Fibroblast of skin of left biceps (primary cell): ENCODE measurements around the gene PCBP2.
"Not testable (repeated sequence)": the region's sequence is repeated elsewhere in the genome, so short reads cannot be mapped to it uniquely, and the experiment has no call there.

Source experiments
- DNase-seq, 2 experiments: peaks; one replicate each; pipeline ENCODE4 v3.0.0-alpha.2; 2013; ENCODE audit warnings: low read depth in 2 of 2

The PCBP2 gene

GRCh38 chr12:53451661-53452158 lies at the start of gene PCBP2:
PCBP2 (plus strand) TSS chr12:53452102; CDS start chr12:53454801, 2,699 bp downstream.
- peak; percentile 99 for DNase-seq

- not testable (repeated sequence) for DNase-seq
Observed at GRCh38 chr12:53402351-53402750, 49.6 kb upstream of the PCBP2 start.

GRCh38 chr12:53402871-53403270 lies 49.0 kb upstream of the PCBP2 start:
- no peak for DNase-seq

DNA sequence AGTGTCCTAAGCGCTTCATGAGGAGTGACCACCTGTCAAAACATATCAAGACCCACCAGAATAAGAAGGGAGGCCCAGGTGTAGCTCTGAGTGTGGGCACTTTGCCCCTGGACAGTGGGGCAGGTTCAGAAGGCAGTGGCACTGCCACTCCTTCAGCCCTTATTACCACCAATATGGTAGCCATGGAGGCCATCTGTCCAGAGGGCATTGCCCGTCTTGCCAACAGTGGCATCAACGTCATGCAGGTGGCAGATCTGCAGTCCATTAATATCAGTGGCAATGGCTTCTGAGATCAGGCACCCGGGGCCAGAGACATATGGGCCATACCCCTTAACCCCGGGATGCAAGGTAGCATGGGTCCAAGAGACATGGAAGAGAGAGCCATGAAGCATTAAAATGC lies 41.0 kb upstream of the PCBP2 start:
- DNase-seq, result no peak

DNA sequence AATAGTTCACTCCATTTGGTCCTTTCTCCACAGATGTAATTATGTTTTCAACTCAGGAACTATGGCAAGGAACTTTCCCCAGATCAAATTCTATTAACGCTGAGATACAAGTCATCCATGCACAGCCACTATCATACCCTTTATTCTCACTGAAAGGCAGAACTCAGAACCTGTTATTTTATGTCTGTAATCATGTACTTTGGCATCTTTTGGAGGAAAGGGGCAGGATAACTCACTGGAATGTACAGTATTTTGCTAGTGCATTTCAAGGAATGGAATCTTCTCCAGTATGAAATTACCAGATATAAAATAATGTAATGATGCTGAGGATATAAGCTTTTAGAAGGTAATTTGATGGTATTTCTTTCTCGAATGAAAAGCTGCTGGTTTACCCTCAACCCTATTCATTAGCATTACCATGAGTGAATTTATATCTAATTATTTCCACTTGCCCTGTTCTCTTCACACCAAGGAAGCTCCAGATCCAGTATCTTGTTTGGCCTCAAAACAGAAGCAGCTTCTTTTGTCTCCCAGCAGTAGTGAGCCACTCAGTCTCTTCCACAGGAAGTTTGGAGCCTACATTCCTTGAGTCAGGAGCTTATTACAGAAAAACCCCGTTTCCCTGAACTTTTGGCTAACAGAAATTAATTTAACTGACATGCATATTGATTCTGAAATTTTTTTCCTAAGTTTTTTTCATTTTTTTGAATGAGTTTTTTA lies 38.3 kb upstream of the PCBP2 start:
- no peak for DNase-seq

- no peak for DNase-seq
Observed at GRCh38 chr12:53414756-53415417, 37.0 kb upstream of the PCBP2 start.

GRCh38 chr12:53415752-53416389 lies 36.0 kb upstream of the PCBP2 start:
- DNase-seq, result not testable (repeated sequence)

- not testable (repeated sequence) for DNase-seq
Observed at GRCh38 chr12:53417291-53417816, 34.5 kb upstream of the PCBP2 start.

DNA sequence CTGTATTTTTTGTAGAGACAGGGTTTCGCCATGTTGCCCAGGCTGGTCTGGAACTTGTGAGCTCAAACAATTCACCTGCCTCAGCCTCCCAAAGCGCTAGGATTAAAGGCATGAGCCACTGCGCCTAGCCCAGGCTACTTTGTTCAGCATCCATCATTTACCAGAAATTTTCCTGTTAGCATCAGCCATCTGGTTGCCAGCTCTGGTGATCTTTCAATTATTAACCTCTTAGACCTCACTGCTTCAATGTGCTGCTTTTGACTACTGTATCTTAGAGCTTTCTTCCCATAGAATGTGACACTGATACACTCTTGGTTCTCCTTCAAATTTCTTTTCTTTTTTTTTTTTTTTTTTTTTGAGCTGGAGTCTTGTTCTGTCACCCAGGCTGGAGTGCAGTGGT lies 33.7 kb upstream of the PCBP2 start:
- no peak for DNase-seq

DNA sequence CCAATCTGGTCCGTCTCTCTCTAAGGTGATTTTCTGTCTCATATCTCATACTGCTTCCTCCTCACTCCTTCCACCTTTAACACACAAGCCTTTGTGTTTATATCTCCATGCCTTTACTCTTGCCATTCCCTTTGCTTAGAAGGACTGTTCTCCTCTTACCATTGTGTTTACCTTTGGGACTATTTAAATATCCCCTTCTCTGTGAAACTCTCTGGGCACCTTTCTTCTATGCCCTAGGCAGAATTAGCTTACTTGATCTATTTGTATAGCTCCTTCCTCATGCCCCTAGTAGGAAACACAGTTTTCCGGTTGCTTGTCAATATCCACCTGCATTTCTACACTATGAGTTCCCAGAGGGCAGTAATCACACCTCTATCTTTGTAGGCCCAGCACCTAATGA lies 32.1 kb upstream of the PCBP2 start:
- DNase-seq, result no peak

- DNase-seq, result not testable (repeated sequence)
Observed at GRCh38 chr12:53422247-53422646, 29.7 kb upstream of the PCBP2 start.

DNA sequence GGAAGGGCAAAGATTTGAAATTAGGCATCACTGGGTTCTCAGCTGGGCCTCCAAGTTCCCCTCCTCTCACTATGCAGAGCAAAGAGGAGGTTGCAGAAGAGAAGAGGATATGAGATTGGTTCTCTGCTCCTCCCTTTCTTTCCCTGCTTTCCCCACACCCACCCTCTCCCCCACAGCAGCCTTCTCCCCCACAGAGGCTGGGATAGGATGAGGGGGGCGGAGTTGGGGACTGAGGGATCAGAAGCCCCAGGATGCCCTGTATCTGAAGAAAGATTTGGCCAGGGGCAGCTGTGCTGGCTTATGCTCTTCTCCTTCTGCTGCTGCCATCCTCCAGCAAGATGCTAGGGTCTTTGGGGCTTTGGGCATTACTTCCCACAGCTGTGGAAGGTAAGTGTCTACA lies 28.3 kb upstream of the PCBP2 start, which contains the start of gene AMHR2:
Gene AMHR2, plus strand, starts transcription at position 259 of the 400 bp plus-strand sequence. Its CDS starts 80 bp downstream, at position 339.
- DNase-seq, result no peak

- DNase-seq, result no peak
Observed at GRCh38 chr12:53424626-53425514, 27.0 kb upstream of the PCBP2 start.

DNA sequence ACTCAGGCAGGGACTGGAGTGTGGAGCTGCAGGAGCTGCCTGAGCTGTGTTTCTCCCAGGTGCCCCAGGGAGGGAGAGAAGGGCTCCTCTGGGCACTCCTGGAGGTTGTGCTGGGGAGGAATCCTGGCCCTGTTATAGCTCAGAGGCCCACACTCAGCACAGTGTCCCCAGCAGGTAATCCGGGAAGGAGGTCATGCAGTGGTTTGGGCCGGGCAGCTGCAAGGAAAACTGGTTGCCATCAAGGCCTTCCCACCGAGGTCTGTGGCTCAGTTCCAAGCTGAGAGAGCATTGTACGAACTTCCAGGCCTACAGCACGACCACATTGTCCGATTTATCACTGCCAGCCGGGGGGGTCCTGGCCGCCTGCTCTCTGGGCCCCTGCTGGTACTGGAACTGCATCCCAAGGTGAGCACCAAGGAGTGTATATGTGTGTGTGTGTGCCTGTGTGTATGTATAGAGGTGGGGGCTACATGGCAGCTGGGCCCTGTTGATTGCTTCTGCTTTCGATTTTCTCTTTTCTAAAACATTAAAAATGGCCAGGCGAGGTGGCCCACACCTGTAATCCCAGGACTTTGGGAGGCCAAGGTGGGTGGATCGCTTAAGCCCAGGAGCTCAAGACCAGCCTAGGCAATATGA lies 26.3 kb upstream of the PCBP2 start:
- DNase-seq, result no peak

DNA sequence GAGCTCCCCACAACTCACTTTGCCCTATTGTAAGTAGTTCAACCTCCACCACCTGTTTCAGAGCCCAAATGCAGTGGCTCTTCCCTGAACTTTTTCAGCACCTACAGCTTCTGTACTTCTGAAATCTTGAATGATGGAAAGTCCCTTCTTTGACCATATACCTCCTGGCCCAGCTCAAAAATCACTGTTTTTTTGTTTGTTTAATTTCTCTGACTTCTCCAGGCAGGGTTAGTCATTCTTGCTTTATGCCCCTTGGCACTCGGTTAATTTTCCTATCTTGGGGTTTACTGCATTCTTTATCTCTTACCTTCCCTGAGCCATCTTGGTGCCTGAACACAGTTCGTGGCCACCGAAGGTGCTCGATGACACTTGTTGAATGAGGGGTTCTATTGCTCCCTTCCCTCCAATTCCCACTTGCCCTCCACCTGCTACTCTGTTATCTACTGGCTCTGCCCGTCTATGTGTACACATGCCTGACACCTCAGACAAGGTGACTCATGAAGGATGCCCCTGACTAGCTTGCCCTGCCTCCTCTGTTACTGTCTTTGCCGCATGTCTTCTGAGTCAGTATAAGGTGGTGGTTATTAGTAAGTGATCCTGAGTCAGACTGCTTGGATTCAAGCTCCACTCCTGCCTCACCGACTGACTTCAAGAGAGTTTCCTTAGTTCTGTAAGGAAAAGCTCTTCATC lies 23.9 kb upstream of the PCBP2 start:
- DNase-seq, result peak; percentile 25 to 32

DNA sequence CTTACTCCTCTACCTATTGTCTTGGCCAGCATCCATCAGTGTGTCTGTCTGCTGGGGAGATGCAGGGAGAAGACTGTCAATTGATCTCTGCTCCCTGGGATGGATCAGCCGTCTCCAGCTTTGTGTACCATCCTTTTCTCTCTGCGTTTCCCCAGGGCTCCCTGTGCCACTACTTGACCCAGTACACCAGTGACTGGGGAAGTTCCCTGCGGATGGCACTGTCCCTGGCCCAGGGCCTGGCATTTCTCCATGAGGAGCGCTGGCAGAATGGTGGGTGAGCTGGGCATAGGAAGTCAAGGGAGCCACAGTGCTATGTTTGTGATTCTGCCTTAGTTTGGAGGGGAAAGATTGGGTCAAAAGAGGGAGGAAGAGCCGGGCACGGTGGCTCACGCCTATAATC lies 23.2 kb upstream of the PCBP2 start:
- no peak for DNase-seq

GRCh38 chr12:53430116-53430515 lies 21.8 kb upstream of the PCBP2 start:
- DNase-seq, result no peak

DNA sequence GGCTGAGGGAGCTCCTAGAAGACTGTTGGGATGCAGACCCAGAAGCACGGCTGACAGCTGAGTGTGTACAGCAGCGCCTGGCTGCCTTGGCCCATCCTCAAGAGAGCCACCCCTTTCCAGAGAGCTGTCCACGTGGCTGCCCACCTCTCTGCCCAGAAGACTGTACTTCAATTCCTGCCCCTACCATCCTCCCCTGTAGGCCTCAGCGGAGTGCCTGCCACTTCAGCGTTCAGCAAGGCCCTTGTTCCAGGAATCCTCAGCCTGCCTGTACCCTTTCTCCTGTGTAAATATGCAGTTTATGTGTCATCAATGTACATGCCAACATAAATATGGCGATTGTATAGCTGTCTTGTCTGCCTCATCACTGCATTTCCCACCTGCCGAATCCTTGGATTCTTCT lies 20.7 kb upstream of the PCBP2 start:
- DNase-seq, result no peak

DNA sequence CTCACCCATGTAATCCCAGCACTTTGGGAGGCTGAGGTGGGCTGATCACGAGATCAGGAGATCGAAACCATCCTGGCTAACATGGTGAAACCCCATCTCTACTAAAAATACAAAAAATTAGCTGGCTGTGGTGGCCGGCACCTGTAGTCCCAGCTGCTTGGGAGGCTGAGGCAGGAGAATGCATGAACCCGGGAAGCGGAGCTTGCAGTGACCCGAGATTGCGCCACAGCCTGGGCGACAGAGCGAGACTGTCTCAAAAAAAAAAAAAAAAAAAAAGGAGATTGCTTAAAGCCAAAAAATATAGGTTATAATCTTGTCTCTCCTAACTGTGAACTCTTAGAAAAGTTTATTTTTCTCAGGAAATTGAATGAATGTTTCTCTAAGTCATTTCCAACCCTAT lies 16.6 kb upstream of the PCBP2 start:
- not testable (repeated sequence) for DNase-seq

- DNase-seq, result not testable (repeated sequence)
Observed at GRCh38 chr12:53439582-53439981, 12.3 kb upstream of the PCBP2 start.
